K562 (cell line): Measurements from ENCODE around the gene RAI14. TPM values are rescaled to one million over a fixed set of nuclear protein-coding genes. Genes with fewer than 3 reads are reported as not detected.
A peak's percentile ranks its signal among the peaks of the same experiment; 100 is the strongest.
"Not testable (repeated sequence)": the region's sequence is repeated elsewhere in the genome, so short reads cannot be mapped to it uniquely, and the experiment has no call there.

Source experiments
- ATAC-seq: fragments of 200-7000 bp; cut with Tn5 transposase; 3 replicates; pipeline ENCODE4 v1.9.1; 2020; ENCODE audit warnings: moderate library complexity
- BruUV-seq: library from RNA; stranded (reverse); fragments of 400-500 nt; replicated peaks from 2 replicates; lab custom pipeline; 2021; lab: Mats Ljungman, UMichigan
- CTCF ChIA-PET: fragments of 300-600 bp; formaldehyde crosslinking; extraction: SDS; loops from one replicate; lab custom pipeline; 2021; ENCODE audit warnings: low intra/inter-chr PET ratio; lab: Yijun Ruan, JAX
- POLR2A ChIA-PET: fragments of 300-600, 350-650 bp; sonication (Branson Sonifier 250); formaldehyde crosslinking; extraction: SDS; loops from one replicate; lab custom pipeline; 2021; ENCODE audit warnings: antibody characterized with exemption, inconsistent platforms; lab: Yijun Ruan, JAX
- DNase-seq, 4 experiments: peaks; one replicate each; pipeline versions ENCODE4 v3.0.0 to v3.0.0-alpha.2; 2011 to 2018; ENCODE audit warnings: low spot score in 3 of 4, mixed read lengths in 3 of 4; ENCODE audit errors: extremely low read depth in 1 of 4
- FAIRE-seq: peaks from 2 replicates; lab custom pipeline; 2011; peaks lifted over from hg19 to GRCh38; lab: Jason Lieb, UNC
- H2AFZ ChIP-seq: 2 replicates; pipeline ENCODE4 v1.6.0; 2011; ENCODE audit warnings: low read depth, low read length, control low read depth, inconsistent platforms
- H3K27ac ChIP-seq: fragments of 200-600 bp; 3 replicates; pipeline ENCODE4 v1.8.0; 2011; ENCODE audit warnings: low read depth, mild to moderate bottlenecking, control low read depth, inconsistent platforms, low read length, moderate library complexity, mixed read lengths; ENCODE audit errors: extremely low read depth
- H3K27me3 ChIP-seq, 2 experiments: fragments of 300-600 bp in 1 of 2; 2 replicates in 1 of 2; 3 replicates in 1 of 2; pipeline versions ENCODE4 v1.6.0 to v1.8.0; 2011; ENCODE audit warnings: inconsistent platforms in 2 of 2, low read length in 2 of 2, mild to moderate bottlenecking in 1 of 2, mixed read lengths in 1 of 2, moderate library complexity in 1 of 2; ENCODE audit not compliant: control insufficient read depth in 2 of 2, insufficient read depth in 2 of 2
- H3K36me3 ChIP-seq: fragments of 300-600 bp; 3 replicates; pipeline ENCODE4 v1.8.0; 2011; ENCODE audit warnings: mild to moderate bottlenecking, low read length, inconsistent platforms; ENCODE audit not compliant: control insufficient read depth, insufficient read depth
- H3K4me1 ChIP-seq, 2 experiments: fragments of 200-600 bp in 1 of 2; replicated peaks in 1 of 2; 2 replicates in 1 of 2; 3 replicates in 1 of 2; pipeline versions ENCODE4 v1.5.1 to v1.8.0; 2011; ENCODE audit warnings: inconsistent platforms in 2 of 2, low read length in 2 of 2, mild to moderate bottlenecking in 1 of 2, mixed read lengths in 1 of 2, moderate library complexity in 1 of 2; ENCODE audit not compliant: control insufficient read depth in 2 of 2, insufficient read depth in 2 of 2
- H3K4me2 ChIP-seq: 2 replicates; pipeline ENCODE4 v1.6.1; 2011; ENCODE audit warnings: low read length, control low read depth, inconsistent platforms, mixed read lengths; ENCODE audit not compliant: insufficient read depth
- H3K4me3 ChIP-seq: fragments of 200-600 bp; sonication (generic), shearing (Covaris generic); 2 replicates; pipeline ENCODE4 v1.5.1; 2016; ENCODE audit warnings: control low read depth, inconsistent platforms
- H3K79me2 ChIP-seq: fragments of 200-600 bp; 3 replicates; pipeline ENCODE4 v1.8.0; 2011; ENCODE audit warnings: low read length, inconsistent platforms; ENCODE audit not compliant: control insufficient read depth, insufficient read depth
- H3K9ac ChIP-seq, 2 experiments: 2 replicates each; pipeline versions ENCODE4 v1.6.0 to v1.6.1; 2011; ENCODE audit warnings: low read depth in 2 of 2, low read length in 2 of 2, control low read depth in 1 of 2, inconsistent platforms in 1 of 2, mild to moderate bottlenecking in 1 of 2, mixed read lengths in 1 of 2; ENCODE audit not compliant: insufficient read depth in 1 of 2
- H3K9me1 ChIP-seq: one replicate; pipeline ENCODE4 v1.6.0; 2011; ENCODE audit warnings: inconsistent platforms, mild to moderate bottlenecking, low read length, moderate library complexity; ENCODE audit not compliant: control insufficient read depth, insufficient read depth
- H3K9me3 ChIP-seq: replicated peaks from 2 replicates; pipeline ENCODE4 v1.5.1; 2011; ENCODE audit warnings: low read depth, low read length, inconsistent platforms; ENCODE audit not compliant: control insufficient read depth, insufficient read depth
- H4K20me1 ChIP-seq: replicated peaks from 2 replicates; pipeline ENCODE4 v1.6.1; 2011; ENCODE audit warnings: low read length, inconsistent platforms, mixed read lengths; ENCODE audit not compliant: control insufficient read depth, insufficient read depth
- ZNF121 ChIP-seq: sonication (generic); formaldehyde crosslinking; conservative IDR thresholded peaks from 2 replicates; pipeline ENCODE4 v1.8.0; 2022; ENCODE audit warnings: missing genetic modification reagents
- WGBS: fragments of 100-300 bp; shearing (Covaris generic); methylation state at CpG from one replicate; pipeline ENCODE4 v1.1.6; 2016; ENCODE audit warnings: low coverage, mixed read lengths; ENCODE audit not compliant: insufficient coverage; ENCODE audit errors: missing lambda C conversion rate; 5-methylcytosine and 5-hydroxymethylcytosine counted together
- in situ Hi-C: fragments of 300-500 bp; cut with MboI; formaldehyde crosslinking; loops from 4 replicates; pipeline ENCODE4 v1.15.0; 2018; ENCODE audit warnings: inconsistent platforms, mixed read lengths
- intact Hi-C: fragments of 100-400 bp; cut with micrococcal nuclease; formaldehyde crosslinking; loops from 2 replicates; pipeline ENCODE4 v1.14.2; 2022
- polyA plus RNA-seq, 8 experiments: library from polyadenylated mRNA; depleted of rRNA in 4 of 8; stranded (reverse) in 5 of 8; unstranded in 3 of 8; fragments of >200 nt; fragmentation: Nextera tagmentation in 2 of 8; fragmentation: Illumina TruSeq in 1 of 8; extraction: Ambion mirVana in 2 of 8; extraction: Trizol in 1 of 8; gene quantifications; 2 replicates each; pipeline versions ENCODE4 v1.2.1 to v1.2.3, GENCODE V29; 2011 to 2014; ENCODE audit warnings: inconsistent platforms in 1 of 8, missing spikeins in 1 of 8
- total RNA-seq, 7 experiments: library from RNA; depleted of rRNA in 6 of 7; stranded (reverse); fragments of >200 nt in 6 of 7; fragmentation: Illumina TruSeq in 2 of 7; extraction: Trizol in 2 of 7; gene quantifications; 2 replicates each; pipeline versions ENCODE4 v1.2.1 to v1.2.3, GENCODE V29; 2011 to 2021; ENCODE audit warnings: low replicate concordance in 1 of 7
- TF ChIP-seq, protein P1 (sequence below): sonication (generic); formaldehyde crosslinking; IDR thresholded peaks from 2 replicates; pipeline ENCODE4 v1.8.1; 2023; ENCODE audit warnings: mild to moderate bottlenecking, missing genetic modification reagents

The RAI14 gene
- total and polyA plus RNA-seq, 9 of the 15 experiments (the other 6 are each of a cell fraction or from before 2014, with no cell fraction given): 11.3 to 82.5 (median 34.8) TPM

DNA sequence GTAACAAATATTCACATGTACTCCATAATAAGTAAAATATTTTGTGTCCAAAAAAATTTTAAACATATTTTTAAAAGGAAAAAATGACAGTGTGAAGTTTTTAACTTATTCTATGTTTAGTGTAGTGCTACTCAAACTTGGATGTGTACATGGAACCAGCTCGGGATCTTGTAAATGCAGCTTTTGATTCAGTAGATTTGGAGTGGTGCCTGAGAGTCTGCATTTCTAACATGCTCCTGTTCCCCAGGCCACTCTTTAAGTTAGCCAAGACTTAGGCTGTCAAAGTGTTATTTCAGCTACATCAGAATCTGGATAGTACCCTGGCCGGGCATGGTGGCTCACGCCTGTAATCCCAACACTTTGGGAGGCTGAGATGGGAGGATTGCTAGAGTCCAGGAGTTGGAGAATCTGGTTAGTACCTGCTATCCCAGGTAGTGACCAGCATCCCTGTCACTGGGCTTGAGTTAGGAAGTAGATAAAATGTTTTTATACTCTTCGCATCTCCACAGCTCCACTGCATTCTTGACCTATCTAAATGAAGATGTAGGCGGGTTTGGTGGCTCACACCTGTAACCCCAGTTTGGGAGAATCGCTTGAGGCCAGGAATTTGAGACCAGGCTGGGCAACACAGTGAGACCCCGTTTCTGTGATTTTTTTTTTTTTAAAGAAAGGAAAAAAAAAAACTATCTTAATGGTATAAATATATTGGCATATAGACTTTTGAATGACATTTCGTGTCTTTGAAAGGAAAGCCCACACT, 122.1 kb downstream of the RAI14 start:
- intact Hi-C loops (no loop called here), in situ Hi-C loops (no loop called here)
- Histone ChIP-seq H3K4me2 (no peak overlapping the region), H2AFZ (no peak overlapping the region), H3K9me3 (peaks cover 2% of the 10 kb centered on the region; the same call in 1 of the 2 replicates), H3K27ac (no peak overlapping the region), H3K9ac (no peak overlapping the region), H3K27me3 (no peaks in the 10 kb centered on the region), H3K4me1 (no peaks in the 10 kb centered on the region), H3K9me1 (no peaks in the 10 kb centered on the region), H3K4me3 (no peak overlapping the region), H4K20me1 (no peaks in the 10 kb centered on the region), H3K79me2 (no peaks in the 10 kb centered on the region), H3K36me3 (no peaks in the 10 kb centered on the region)
- ChIA-PET POLR2A (no interaction called here), CTCF (no interaction called here)
- ATAC-seq (no peak), DNase-seq (no peak), FAIRE-seq (no peak)
- no TSS peak for BruUV-seq
- 74% methylated on average over 8 of the region's 8 CpGs for WGBS
- peak; percentile 61; the same call in 1 of the 2 replicates for TF ChIP-seq ZNF121 (CRISPR knock-in tag)
- TF ChIP-seq, protein P1, sequence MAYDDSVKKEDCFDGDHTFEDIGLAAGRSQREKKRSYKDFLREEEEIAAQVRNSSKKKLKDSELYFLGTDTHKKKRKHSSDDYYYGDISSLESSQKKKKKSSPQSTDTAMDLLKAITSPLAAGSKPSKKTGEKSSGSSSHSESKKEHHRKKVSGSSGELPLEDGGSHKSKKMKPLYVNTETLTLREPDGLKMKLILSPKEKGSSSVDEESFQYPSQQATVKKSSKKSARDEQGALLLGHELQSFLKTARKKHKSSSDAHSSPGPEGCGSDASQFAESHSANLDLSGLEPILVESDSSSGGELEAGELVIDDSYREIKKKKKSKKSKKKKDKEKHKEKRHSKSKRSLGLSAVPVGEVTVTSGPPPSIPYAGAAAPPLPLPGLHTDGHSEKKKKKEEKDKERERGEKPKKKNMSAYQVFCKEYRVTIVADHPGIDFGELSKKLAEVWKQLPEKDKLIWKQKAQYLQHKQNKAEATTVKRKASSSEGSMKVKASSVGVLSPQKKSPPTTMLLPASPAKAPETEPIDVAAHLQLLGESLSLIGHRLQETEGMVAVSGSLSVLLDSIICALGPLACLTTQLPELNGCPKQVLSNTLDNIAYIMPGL (CRISPR knock-in tag): no peak

DNA sequence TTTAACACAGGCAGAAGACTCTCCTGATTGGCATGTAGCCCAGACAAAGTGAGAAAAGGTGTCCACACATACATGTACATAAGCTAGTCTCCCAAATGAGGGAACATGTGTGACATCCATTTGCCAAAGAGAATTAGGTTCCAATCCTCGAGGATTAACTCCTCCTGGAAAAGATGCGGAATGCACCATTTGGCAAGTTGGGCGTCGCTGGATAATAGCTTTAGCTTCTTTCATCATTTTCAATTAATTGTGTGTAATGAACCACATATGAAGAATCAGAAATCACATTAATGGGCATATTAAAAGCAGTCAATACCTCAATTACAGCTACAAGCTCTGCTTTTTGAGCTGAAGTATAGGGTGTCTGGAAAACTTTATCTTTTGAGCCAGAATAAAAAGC, 127.8 kb downstream of the RAI14 start:
- H3K4me1 ChIP-seq, H3K4me3 ChIP-seq, H3K36me3 ChIP-seq, POLR2A ChIA-PET, H3K27me3 ChIP-seq, intact Hi-C loops, H3K9me1 ChIP-seq, H3K79me2 ChIP-seq, H3K4me2 ChIP-seq, DNase-seq, in situ Hi-C loops, H3K9ac ChIP-seq, ATAC-seq, FAIRE-seq, CTCF ChIA-PET, H3K27ac ChIP-seq, H4K20me1 ChIP-seq, H3K9me3 ChIP-seq, H2AFZ ChIP-seq, BruUV-seq: not testable (repeated sequence)
- 78% methylated on average over 4 of the region's 4 CpGs for WGBS
